ENCODE results near the gene P2RY2.
"Not testable (repeated sequence)": the region's sequence is repeated elsewhere in the genome, so short reads cannot be mapped to it uniquely, and the experiment has no call there.

Gene P2RY2

GRCh38 chr11:73188301-73188700 lies 29.8 kb upstream of the P2RY2 start:
- no peak for DNase-seq

DNA sequence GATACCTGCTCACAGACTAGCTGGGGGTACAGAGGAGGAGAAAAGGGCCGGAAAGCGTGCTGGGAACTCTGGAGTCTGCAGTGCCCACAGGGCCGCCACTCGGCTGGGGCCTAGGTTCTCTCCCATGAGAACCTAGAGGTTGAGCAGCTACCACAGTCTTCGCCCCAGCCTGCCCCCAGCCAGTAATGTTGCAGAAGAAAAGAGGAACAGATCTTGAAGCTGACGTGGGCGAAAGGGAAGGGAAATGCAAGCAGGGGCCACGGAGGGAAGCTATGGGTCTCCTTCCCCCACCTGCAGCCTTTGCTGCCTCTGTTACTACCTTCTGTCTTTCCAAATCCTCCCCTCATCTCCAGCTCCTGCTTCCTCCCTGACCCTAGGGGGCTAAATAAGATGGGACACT lies 28.8 kb upstream of the P2RY2 start:
- DNase-seq = no peak

DNA sequence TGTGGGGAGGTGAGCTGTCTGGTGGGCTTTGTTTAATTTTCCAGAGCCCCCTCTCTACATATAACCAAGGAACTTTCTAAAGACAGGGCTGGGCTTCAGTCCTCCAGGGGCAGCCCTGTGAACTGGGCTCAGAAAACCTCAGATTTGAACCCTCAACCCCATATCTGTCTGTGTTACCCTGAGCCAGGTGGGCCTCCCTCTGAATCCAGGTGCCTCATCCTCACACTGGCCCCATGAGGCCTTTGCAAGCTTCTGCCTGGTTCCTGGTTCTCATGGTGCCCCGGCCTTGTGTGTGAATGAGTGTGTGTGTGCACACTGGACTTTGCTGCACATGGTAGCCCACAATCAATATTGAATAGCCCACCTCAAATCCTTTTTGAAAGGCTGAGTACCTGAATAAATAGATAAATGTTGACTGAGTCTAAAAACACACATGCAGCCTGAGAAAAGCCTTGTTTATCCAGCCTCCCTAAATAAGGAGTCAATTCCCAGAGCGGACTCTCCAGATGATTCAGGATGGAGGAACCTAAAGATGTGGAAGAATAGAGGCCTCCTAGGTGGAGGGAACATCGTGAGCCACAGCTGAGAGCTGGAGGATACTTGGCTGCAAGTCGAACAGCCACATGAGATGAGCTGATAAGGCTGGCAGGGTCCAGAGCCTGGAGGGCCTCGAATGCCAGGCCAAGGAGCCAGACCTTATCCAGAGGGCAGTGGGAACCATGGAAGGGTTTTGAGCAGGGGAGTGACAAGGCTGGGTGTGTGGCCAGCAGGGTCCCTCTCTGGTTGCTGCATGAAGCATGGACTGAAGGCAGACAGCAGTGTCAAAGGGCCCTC lies 28.1 kb upstream of the P2RY2 start:
- no peak for DNase-seq

GRCh38 chr11:73190557-73190885 lies 27.6 kb upstream of the P2RY2 start:
- no peak for DNase-seq

DNA sequence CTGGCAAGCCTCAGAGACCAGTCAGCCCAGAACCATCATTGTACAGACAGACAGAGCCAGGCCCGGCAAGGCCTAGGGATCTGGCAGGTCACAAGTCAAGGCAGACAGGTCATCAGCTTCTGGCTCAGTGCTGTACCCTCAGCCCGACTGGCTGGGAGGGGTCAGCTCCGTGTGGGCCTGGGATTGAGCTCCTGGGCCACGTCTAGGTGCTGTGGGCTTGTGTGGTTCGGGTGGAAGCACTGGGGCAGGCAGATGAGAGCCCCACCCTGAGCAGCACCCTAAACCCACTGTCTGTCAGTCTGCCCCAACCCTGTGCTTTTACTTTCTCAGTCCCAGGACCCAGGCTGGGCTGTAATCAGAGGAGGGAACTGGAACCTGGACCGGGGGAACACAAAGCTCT lies 26.9 kb upstream of the P2RY2 start:
- DNase-seq = no peak

GRCh38 chr11:73192272-73192671 lies 25.8 kb upstream of the P2RY2 start:
- DNase-seq = no peak

DNA sequence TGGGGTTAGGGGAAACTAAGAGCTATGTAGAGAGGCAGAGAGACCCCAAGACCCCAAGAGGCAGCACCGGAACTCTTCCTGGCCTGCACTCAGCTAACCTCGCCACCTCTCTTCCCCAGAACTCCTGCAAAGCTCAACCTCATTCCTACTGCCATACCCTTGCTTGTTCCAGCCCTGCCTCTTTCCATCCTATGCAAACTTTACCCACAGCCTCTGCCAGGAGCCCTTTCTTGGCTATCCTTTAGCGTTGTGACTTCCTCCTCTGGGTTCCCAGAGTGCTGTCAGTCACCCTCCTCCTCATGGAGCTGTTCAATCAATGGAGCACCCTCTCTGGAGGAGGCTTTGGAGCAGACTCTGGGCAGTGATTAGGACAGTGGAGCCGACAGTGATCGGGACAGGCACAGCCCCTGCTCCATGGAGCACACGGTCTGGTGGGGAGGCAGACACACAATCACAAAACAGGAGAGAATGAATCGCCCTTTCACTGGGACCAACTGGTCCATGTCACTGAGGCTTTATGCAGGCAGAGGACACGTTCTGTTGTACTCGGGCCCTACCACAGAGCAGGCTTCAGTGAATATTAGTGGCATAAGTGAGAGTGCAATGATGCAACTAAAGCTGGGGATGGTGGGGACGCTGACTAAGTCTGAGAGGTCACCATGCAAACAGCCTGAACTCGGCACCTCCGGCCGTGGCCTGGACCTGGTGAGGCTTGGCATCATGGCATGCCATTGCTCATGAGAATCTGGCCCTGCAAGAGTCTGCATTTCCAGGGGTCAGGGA lies 24.6 kb upstream of the P2RY2 start:
- no peak for DNase-seq

GRCh38 chr11:73194034-73194507 lies 24.0 kb upstream of the P2RY2 start:
- no peak for DNase-seq

GRCh38 chr11:73194593-73194992 lies 23.5 kb upstream of the P2RY2 start:
- DNase-seq = no peak

DNA sequence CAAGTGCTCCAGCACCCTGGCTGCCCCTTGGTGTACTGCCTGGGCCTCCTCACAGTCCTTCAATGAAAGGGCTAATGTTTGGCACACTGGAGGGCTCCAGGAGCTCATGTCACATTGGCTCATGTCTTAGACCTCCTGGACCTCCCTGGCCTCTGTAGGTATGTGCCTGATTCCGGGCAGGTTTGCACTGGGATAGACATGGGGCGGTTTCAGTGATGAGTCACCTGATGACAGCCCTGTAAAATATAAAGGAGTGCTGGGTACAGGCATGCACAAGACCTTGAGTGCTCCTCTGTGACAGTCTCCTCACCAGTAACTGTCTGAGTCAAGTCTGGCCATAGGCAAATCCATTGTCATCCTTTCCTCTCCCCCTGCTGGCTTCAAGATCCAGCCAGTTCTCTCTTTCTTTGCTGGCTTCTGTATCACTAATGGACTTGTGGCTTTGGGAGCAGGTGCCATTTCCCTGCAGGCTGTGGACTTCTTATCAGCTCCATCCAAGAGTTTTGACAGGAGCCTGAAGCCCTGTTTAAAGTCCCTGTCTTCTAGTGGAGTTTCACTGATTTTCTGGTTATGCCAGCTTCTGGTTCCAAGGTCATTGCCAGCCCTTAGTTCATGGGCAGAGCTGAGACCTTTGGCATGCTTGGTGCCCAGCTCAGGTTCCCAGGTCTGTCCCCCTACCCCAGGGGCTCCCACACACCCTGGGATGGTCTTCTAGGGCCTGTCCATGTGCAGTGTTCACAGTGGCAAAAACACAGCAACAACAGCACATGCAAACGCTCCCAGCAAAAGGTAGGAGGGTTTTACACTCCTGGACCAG lies 22.7 kb upstream of the P2RY2 start:
- no peak for DNase-seq

GRCh38 chr11:73196576-73196975 lies 21.5 kb upstream of the P2RY2 start:
- no peak for DNase-seq

GRCh38 chr11:73197348-73197747 lies 20.7 kb upstream of the P2RY2 start:
- no peak for DNase-seq

DNA sequence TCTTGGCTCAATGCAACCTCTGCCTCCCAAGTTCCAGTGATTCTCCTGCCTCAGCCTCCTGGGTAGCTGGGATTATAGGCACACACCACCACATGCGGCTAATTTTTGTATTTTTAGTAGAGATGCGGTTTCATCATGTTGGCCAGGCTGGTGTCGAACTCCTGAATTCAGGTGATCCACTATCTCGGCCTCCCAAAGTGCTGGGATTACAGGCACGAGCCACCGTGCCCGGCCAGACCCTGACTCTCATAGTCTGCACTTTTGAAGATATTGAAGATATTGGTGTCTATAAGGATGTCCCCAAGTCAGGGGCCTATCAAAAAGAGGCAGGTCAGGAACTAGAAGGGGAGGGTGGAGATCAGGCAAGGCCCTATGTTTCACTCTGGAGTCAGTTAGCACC lies 20.3 kb upstream of the P2RY2 start:
- not testable (repeated sequence) for DNase-seq

DNA sequence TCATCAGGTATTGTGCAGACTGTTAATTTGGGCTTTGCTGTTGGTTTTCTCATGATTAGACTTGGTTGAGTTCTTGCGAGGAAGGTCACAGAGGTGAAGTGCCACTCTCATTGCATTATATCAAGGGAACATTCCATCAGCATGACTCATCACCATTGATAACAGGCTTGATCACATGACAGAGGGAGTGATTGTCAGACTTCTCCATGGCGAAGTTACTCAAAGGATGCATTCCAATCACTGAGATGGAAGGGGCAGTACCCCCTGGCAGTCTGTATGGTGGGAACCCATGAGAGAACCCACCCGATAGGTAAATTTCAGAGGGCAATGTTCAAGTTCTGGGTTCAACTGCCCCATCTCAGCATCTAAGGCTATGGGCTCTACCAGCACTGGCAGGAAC lies 19.4 kb upstream of the P2RY2 start:
- DNase-seq = no peak

DNA sequence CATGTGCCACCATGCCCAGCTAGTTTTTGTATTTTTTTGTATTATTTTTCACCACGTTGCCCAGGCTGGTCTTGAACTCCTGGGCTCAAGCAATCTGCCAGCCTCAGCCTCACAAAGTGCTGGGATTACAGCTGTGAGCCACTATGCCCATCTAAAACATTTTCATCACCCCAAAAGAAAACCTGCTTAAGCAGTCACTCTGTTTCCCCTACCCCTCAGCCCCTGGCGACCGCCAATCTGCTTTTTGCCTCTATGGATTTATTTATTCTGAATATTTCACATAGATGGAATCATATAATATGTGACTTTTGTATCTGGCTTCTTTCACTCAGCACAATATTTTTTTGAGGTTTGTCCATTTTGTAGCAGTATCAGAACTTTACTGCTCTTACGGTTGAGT lies 18.6 kb upstream of the P2RY2 start:
- no peak for DNase-seq

- no peak for DNase-seq
Observed at GRCh38 chr11:73200256-73200655, 17.8 kb upstream of the P2RY2 start.

- no peak for DNase-seq
Observed at GRCh38 chr11:73201249-73201648, 16.8 kb upstream of the P2RY2 start.

GRCh38 chr11:73201888-73202780 lies 15.9 kb upstream of the P2RY2 start:
- no peak for DNase-seq

DNA sequence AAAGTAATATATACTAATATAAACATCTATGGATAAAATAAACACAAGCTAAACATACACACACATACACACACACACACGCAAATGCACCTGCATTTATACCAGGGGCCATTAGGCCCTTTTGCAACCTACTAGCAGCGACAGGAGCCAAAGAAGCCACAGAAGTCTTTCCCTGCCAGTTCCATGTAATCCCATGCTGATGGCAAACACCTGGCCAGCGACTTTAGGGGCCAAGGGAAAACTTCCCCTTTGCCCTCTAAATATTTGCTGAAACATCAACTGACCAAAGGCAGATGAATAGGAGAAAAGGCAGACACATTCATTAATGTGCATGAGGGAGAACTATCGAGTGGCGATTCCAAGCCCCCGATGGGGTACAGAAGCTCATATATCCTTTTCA lies 14.8 kb upstream of the P2RY2 start:
- no peak for DNase-seq

DNA sequence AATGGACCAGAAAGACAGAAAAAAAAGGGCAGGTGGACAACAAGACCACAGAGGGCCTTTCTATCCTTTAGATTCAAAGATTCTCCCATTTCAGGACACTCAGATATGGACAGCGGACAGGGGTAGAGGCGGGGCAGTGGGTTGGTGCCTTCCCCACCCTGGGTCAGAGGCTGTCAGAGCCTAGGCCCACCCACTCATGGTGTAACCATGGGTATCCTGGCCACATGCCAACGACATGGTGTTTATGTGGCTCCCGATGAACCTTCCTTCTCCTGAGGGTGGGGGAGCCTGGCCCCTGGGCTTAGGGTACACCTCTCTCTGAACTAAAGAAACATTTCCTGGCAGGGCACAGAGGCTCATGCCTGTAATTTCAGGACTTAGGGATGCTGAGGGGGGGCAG lies 14.3 kb upstream of the P2RY2 start:
- DNase-seq = no peak

GRCh38 chr11:73204711-73205121 lies 13.4 kb upstream of the P2RY2 start:
- no peak for DNase-seq

All from fibroblast of skin of abdomen (primary cell).